K562 (cell line): ENCODE data around the gene AIRE. TPM values are rescaled to one million over a fixed set of nuclear protein-coding genes. Genes with fewer than 3 reads are reported as not detected.

Source experiments
- CBFB ChIP-seq: sonication (generic); formaldehyde crosslinking; IDR thresholded peaks from 2 replicates; pipeline ENCODE4 v1.4.0; 2020; ENCODE audit warnings: mild to moderate bottlenecking, missing genetic modification reagents
- CEBPG ChIP-seq, 3 experiments: fragments of 200-800 bp in 1 of 3; sonication (Bioruptor generic) in 1 of 3; sonication (generic) in 1 of 3; formaldehyde crosslinking in 1 of 3; IDR thresholded peaks in 2 of 3; conservative IDR thresholded peaks in 1 of 3; 2 replicates each; pipeline versions ENCODE4 v1.6.1 to v1.8.0; 2016 to 2022; ENCODE audit warnings: missing compliant biosample characterization in 2 of 3, missing genetic modification characterization in 2 of 3, mild to moderate bottlenecking in 1 of 3, missing genetic modification reagents in 1 of 3
- DPF2 ChIP-seq: fragments of 450-650 bp; IDR thresholded peaks from 2 replicates; pipeline ENCODE4 v1.6.1; 2016
- EGR1 ChIP-seq: fragments of 450-650 bp; conservative IDR thresholded peaks from 2 replicates; pipeline ENCODE4 v1.6.1; 2017; ENCODE audit warnings: mild to moderate bottlenecking
- GATAD2B ChIP-seq: fragments of 450-650 bp; IDR thresholded peaks from 2 replicates; pipeline ENCODE4 v1.6.1; 2017; ENCODE audit warnings: mild to moderate bottlenecking, borderline replicate concordance
- HDAC1 ChIP-seq, 2 experiments: fragments of 450-650 bp; IDR thresholded peaks; 2 replicates each; pipeline ENCODE4 v1.6.1; 2016 to 2017; ENCODE audit warnings: inconsistent platforms in 1 of 2, mild to moderate bottlenecking in 1 of 2, moderate library complexity in 1 of 2
- LEF1 ChIP-seq: fragments of 450-650 bp; IDR thresholded peaks from 2 replicates; pipeline ENCODE4 v1.6.1; 2016; ENCODE audit warnings: mild to moderate bottlenecking
- MAZ ChIP-seq, 2 experiments: fragments of 450-650 bp in 1 of 2; sonication (generic) in 1 of 2; formaldehyde crosslinking; IDR thresholded peaks in 1 of 2; conservative IDR thresholded peaks in 1 of 2; 2 replicates each; pipeline versions ENCODE4 v1.4.0 to v1.5.0; 2020; ENCODE audit warnings: mild to moderate bottlenecking in 1 of 2, missing genetic modification reagents in 1 of 2
- NFRKB ChIP-seq: fragments of 450-650 bp; IDR thresholded peaks from 2 replicates; pipeline ENCODE4 v1.6.1; 2016; ENCODE audit warnings: low read depth
- NRF1 ChIP-seq, 2 experiments: fragments of 450-650 bp; IDR thresholded peaks in 1 of 2; conservative IDR thresholded peaks in 1 of 2; 2 replicates each; pipeline ENCODE4 v1.6.1; 2014; ENCODE audit warnings: mild to moderate bottlenecking in 2 of 2
- PHF20 ChIP-seq: fragments of 450-650 bp; IDR thresholded peaks from 2 replicates; pipeline ENCODE4 v1.6.1; 2018; ENCODE audit not compliant: partially characterized antibody
- PURB ChIP-seq: sonication (generic); formaldehyde crosslinking; IDR thresholded peaks from 2 replicates; pipeline ENCODE4 v1.9.0; 2021; ENCODE audit warnings: low read depth, mild to moderate bottlenecking, missing genetic modification reagents
- THRAP3 ChIP-seq: fragments of 450-650 bp; IDR thresholded peaks from 2 replicates; pipeline ENCODE4 v1.6.1; 2016; ENCODE audit warnings: mild to moderate bottlenecking, inconsistent platforms, borderline replicate concordance
- ZBTB17 ChIP-seq: fragments of 450-650 bp; formaldehyde crosslinking; IDR thresholded peaks from 2 replicates; pipeline ENCODE4 v1.4.0; 2020; ENCODE audit warnings: mild to moderate bottlenecking
- polyA plus RNA-seq, 8 experiments: library from polyadenylated mRNA; depleted of rRNA in 4 of 8; stranded (reverse) in 5 of 8; unstranded in 3 of 8; fragments of >200 nt; fragmentation: Nextera tagmentation in 2 of 8; fragmentation: Illumina TruSeq in 1 of 8; extraction: Ambion mirVana in 2 of 8; extraction: Trizol in 1 of 8; gene quantifications; 2 replicates each; pipeline versions ENCODE4 v1.2.1 to v1.2.3, GENCODE V29; 2011 to 2014; ENCODE audit warnings: inconsistent platforms in 1 of 8, missing spikeins in 1 of 8
- total RNA-seq, 7 experiments: library from RNA; depleted of rRNA in 6 of 7; stranded (reverse); fragments of >200 nt in 6 of 7; fragmentation: Illumina TruSeq in 2 of 7; extraction: Trizol in 2 of 7; gene quantifications; 2 replicates each; pipeline versions ENCODE4 v1.2.1 to v1.2.3, GENCODE V29; 2011 to 2021; ENCODE audit warnings: low replicate concordance in 1 of 7
- TF ChIP-seq, protein P1 (sequence below): IDR thresholded peaks from 2 replicates; pipeline ENCODE4 v1.6.1; 2011; ENCODE audit not compliant: insufficient read length; ENCODE audit errors: extremely low read depth
- TF ChIP-seq, protein P2 (sequence below): sonication (generic); formaldehyde crosslinking; IDR thresholded peaks from 2 replicates; pipeline ENCODE4 v1.8.1; 2022; ENCODE audit warnings: missing genetic modification reagents
- TF ChIP-seq, protein P3 (sequence below): sonication (generic); formaldehyde crosslinking; IDR thresholded peaks from 2 replicates; pipeline ENCODE4 v1.8.1; 2022; ENCODE audit warnings: missing genetic modification reagents
- TF ChIP-seq, protein P4 (sequence below): fragments of 450-650 bp; IDR thresholded peaks from 2 replicates; pipeline ENCODE4 v1.6.1; 2018; ENCODE audit warnings: mild to moderate bottlenecking, low read depth; ENCODE audit not compliant: partially characterized antibody
- TF ChIP-seq, protein P5 (sequence below): fragments of 450-650 bp; IDR thresholded peaks from 2 replicates; pipeline ENCODE4 v1.6.1; 2017; ENCODE audit warnings: mild to moderate bottlenecking, moderate library complexity

The AIRE gene
- total and polyA plus RNA-seq, 9 of the 15 experiments (the other 6 are each of a cell fraction or from before 2014, with no cell fraction given), result 0.01 TPM; not detected in 8

DNA sequence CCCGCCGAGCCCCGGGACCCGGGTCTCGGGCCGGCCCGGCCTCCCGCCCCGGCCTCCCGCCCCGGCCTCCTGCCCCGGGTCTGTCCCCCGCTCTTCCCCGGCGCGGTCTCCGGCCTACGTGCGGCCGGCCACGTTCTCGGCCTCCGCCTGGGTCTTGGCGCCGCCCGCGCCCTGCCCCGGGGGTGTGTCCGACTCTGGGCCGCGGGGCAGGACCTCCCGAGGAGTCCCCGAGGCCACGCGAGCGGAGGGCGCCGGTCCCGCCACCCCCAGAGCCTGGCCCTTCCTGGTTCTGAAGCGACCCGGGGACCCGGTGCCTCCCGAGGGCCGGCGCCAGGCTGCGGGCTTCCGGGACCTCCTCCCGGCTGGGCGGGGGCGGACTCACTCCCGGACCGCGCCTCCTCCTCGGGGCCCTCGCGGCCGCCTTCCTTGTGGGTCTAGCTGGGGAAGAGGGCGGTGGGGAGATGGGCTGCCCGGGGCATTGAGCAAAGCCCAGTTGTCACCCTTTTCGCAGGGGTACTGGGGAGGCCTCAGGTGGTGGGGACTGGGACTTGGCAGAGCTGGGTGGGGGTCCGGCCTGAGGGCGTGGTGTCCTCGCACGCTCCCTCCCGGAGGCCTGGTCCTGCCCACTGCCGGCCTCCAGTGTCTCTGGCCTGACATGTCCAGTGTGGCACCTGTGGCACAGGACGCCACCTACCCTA is 14.7 kb downstream of the AIRE start (continued):
- TF ChIP-seq, protein P1, sequence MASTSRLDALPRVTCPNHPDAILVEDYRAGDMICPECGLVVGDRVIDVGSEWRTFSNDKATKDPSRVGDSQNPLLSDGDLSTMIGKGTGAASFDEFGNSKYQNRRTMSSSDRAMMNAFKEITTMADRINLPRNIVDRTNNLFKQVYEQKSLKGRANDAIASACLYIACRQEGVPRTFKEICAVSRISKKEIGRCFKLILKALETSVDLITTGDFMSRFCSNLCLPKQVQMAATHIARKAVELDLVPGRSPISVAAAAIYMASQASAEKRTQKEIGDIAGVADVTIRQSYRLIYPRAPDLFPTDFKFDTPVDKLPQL, result no peak
- TF ChIP-seq GATAD2B (no peak), LEF1 (no peak), NRF1 (conservative IDR thresholded peaks at IDR 0.05 in 1 of 2, IDR thresholded peaks at IDR 0.05 in 1 of 2) (peak; percentile 26 to 31; a peak in 2 of 4 replicates), CBFB (CRISPR knock-in tag) (no peak), HDAC1 (IDR thresholded peaks at IDR 0.05) (peak in 1 of 2 experiments; percentile 78; a peak in 2 of 4 replicates), PURB (CRISPR knock-in tag) (no peak), DPF2 (no peak), MAZ (CRISPR knock-in tag; conservative IDR thresholded peaks at IDR 0.05 in 1 of 2, IDR thresholded peaks at IDR 0.05 in 1 of 2) (peak; percentile 81 to 87), NFRKB (no peak), PHF20 (peak; percentile 22), ZBTB17 (0 out of 2 replicates have a peak, but pooled peaks have one; percentile 53), CEBPG (CRISPR knock-in tag; IDR thresholded peaks at IDR 0.05) (no peak), CEBPG (tag; conservative IDR thresholded peaks at IDR 0.05 in 1 of 2, IDR thresholded peaks at IDR 0.05 in 1 of 2) (no peak), THRAP3 (no peak), EGR1 (peak; percentile 89)
- TF ChIP-seq, protein P2, sequence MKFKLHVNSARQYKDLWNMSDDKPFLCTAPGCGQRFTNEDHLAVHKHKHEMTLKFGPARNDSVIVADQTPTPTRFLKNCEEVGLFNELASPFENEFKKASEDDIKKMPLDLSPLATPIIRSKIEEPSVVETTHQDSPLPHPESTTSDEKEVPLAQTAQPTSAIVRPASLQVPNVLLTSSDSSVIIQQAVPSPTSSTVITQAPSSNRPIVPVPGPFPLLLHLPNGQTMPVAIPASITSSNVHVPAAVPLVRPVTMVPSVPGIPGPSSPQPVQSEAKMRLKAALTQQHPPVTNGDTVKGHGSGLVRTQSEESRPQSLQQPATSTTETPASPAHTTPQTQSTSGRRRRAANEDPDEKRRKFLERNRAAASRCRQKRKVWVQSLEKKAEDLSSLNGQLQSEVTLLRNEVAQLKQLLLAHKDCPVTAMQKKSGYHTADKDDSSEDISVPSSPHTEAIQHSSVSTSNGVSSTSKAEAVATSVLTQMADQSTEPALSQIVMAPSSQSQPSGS (CRISPR knock-in tag), result no peak
- TF ChIP-seq, protein P3, sequence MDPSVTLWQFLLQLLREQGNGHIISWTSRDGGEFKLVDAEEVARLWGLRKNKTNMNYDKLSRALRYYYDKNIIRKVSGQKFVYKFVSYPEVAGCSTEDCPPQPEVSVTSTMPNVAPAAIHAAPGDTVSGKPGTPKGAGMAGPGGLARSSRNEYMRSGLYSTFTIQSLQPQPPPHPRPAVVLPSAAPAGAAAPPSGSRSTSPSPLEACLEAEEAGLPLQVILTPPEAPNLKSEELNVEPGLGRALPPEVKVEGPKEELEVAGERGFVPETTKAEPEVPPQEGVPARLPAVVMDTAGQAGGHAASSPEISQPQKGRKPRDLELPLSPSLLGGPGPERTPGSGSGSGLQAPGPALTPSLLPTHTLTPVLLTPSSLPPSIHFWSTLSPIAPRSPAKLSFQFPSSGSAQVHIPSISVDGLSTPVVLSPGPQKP (CRISPR knock-in tag), result no peak
- TF ChIP-seq, protein P4, sequence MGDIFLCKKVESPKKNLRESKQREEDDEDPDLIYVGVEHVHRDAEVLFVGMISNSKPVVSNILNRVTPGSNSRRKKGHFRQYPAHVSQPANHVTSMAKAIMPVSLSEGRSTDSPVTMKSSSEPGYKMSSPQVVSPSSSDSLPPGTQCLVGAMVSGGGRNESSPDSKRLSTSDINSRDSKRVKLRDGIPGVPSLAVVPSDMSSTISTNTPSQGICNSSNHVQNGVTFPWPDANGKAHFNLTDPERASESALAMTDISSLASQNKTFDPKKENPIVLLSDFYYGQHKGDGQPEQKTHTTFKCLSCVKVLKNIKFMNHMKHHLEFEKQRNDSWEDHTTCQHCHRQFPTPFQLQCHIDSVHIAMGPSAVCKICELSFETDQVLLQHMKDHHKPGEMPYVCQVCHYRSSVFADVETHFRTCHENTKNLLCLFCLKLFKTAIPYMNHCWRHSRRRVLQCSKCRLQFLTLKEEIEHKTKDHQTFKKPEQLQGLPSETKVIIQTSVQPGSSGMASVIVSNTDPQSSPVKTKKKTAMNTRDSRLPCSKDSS, result no peak
- TF ChIP-seq, protein P5, sequence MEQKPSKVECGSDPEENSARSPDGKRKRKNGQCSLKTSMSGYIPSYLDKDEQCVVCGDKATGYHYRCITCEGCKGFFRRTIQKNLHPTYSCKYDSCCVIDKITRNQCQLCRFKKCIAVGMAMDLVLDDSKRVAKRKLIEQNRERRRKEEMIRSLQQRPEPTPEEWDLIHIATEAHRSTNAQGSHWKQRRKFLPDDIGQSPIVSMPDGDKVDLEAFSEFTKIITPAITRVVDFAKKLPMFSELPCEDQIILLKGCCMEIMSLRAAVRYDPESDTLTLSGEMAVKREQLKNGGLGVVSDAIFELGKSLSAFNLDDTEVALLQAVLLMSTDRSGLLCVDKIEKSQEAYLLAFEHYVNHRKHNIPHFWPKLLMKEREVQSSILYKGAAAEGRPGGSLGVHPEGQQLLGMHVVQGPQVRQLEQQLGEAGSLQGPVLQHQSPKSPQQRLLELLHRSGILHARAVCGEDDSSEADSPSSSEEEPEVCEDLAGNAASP, result no peak
